GM12878 (cell line): ENCODE measurements around the gene PAM16.

ENCODE experiments used
- ATF7 ChIP-seq: fragments of 450-650 bp; IDR thresholded peaks from 2 replicates; pipeline ENCODE4 v1.6.1; 2016; ENCODE audit warnings: low read depth, mild to moderate bottlenecking
- BRCA1 ChIP-seq: IDR thresholded peaks from 2 replicates; pipeline ENCODE4 v1.6.1; 2011; ENCODE audit warnings: low read depth, low read length, improper control_type of control experiment
- CHD1 ChIP-seq: IDR thresholded peaks from 2 replicates; pipeline ENCODE4 v1.6.1; 2012; ENCODE audit warnings: low read depth, low read length, improper control_type of control experiment
- EP300 ChIP-seq, 2 experiments: fragments of 150-350 bp in 1 of 2; IDR thresholded peaks; 2 replicates each; pipeline ENCODE4 v1.6.1; 2011 to 2012; ENCODE audit warnings: low read depth in 2 of 2, low read length in 2 of 2, borderline replicate concordance in 1 of 2, improper control_type of control experiment in 1 of 2, inconsistent platforms in 1 of 2; ENCODE audit not compliant: control insufficient read depth in 1 of 2
- EZH2 ChIP-seq: IDR thresholded peaks from 2 replicates; pipeline ENCODE4 v1.6.1; 2012; ENCODE audit warnings: low read depth, mild to moderate bottlenecking, control low read depth, inconsistent platforms, low read length, borderline replicate concordance; ENCODE audit not compliant: control insufficient read depth
- NR2C2 ChIP-seq: IDR thresholded peaks from 2 replicates; pipeline ENCODE4 v1.6.1; 2011; ENCODE audit warnings: borderline replicate concordance, low read depth; ENCODE audit not compliant: control insufficient read depth, insufficient read length
- NRF1 ChIP-seq: conservative IDR thresholded peaks from 2 replicates; pipeline ENCODE4 v1.6.1; 2011; ENCODE audit warnings: mild to moderate bottlenecking, low read depth, low read length, improper control_type of control experiment
- POLR2AphosphoS5 ChIP-seq: IDR thresholded peaks from 2 replicates; pipeline ENCODE4 v1.6.1; 2011; ENCODE audit warnings: mild to moderate bottlenecking, low read length, inconsistent platforms
- TF ChIP-seq, protein P1 (sequence below), 3 experiments: IDR thresholded peaks in 2 of 3; conservative IDR thresholded peaks in 1 of 3; 2 replicates each; pipeline ENCODE4 v1.5.1; 2011; ENCODE audit warnings: low read depth in 3 of 3, low read length in 3 of 3, mild to moderate bottlenecking in 3 of 3, control low read depth in 2 of 3, moderate library complexity in 2 of 3, inconsistent platforms in 1 of 3, mixed read lengths in 1 of 3; ENCODE audit not compliant: control insufficient read depth in 2 of 3, insufficient read depth in 1 of 3; ENCODE audit errors: extremely low read depth in 1 of 3
- TF ChIP-seq, protein P2 (sequence below): IDR thresholded peaks from 2 replicates; pipeline ENCODE4 v1.6.1; 2011; ENCODE audit warnings: borderline replicate concordance, low read depth, mild to moderate bottlenecking, moderate library complexity, low read length; ENCODE audit not compliant: insufficient read depth, poor library complexity, severe bottlenecking
- TF ChIP-seq, protein P3 (sequence below): IDR thresholded peaks from 2 replicates; pipeline ENCODE4 v1.6.1; 2012; ENCODE audit warnings: low read depth, low read length, improper control_type of control experiment
- TF ChIP-seq, protein P4 (sequence below): IDR thresholded peaks from 2 replicates; pipeline ENCODE4 v1.6.1; 2012; ENCODE audit warnings: low read length, inconsistent platforms

DNA sequence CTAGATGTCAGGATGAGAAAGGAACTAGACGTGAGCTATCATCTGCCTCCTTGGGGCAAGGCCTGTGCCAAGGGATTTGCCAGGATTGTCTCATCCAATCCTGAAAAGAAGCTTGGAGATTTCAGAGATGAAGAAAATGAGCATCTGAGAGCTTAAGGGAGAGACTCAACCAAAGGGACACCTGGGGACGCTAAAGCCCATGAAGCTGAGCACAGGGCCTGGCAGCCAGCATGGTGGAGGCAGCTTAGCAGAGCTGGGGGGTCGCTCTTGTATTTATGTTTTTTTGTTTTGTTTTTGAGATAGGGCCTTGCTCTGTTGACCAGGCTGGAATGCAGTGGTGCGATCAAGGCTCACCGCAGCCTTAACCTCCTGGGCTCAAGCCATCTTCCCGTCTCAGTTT is 53.6 kb downstream of the PAM16 start:
- TF ChIP-seq, protein P1, sequence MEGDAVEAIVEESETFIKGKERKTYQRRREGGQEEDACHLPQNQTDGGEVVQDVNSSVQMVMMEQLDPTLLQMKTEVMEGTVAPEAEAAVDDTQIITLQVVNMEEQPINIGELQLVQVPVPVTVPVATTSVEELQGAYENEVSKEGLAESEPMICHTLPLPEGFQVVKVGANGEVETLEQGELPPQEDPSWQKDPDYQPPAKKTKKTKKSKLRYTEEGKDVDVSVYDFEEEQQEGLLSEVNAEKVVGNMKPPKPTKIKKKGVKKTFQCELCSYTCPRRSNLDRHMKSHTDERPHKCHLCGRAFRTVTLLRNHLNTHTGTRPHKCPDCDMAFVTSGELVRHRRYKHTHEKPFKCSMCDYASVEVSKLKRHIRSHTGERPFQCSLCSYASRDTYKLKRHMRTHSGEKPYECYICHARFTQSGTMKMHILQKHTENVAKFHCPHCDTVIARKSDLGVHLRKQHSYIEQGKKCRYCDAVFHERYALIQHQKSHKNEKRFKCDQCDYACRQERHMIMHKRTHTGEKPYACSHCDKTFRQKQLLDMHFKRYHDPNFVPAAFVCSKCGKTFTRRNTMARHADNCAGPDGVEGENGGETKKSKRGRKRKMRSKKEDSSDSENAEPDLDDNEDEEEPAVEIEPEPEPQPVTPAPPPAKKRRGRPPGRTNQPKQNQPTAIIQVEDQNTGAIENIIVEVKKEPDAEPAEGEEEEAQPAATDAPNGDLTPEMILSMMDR (IDR thresholded peaks at IDR 0.05 in 2 of 3, conservative IDR thresholded peaks at IDR 0.05 in 1 of 3; ENCODE audit: control insufficient read depth in 2 of 3, extremely low read depth in 1 of 3, insufficient read depth in 1 of 3, low read depth in 3 of 3, low read length in 3 of 3), result no peak
- TF ChIP-seq NRF1 (no peak), NR2C2 (no peak), BRCA1 (no peak), CHD1 (no peak), POLR2AphosphoS5 (no peak), EZH2 (no peak), ATF7 (no peak), EP300 (IDR thresholded peaks at IDR 0.05; ENCODE audit: borderline replicate concordance in 1 of 2, control insufficient read depth in 1 of 2, low read depth in 2 of 2, low read length in 2 of 2) (no peak)
- TF ChIP-seq, protein P2, sequence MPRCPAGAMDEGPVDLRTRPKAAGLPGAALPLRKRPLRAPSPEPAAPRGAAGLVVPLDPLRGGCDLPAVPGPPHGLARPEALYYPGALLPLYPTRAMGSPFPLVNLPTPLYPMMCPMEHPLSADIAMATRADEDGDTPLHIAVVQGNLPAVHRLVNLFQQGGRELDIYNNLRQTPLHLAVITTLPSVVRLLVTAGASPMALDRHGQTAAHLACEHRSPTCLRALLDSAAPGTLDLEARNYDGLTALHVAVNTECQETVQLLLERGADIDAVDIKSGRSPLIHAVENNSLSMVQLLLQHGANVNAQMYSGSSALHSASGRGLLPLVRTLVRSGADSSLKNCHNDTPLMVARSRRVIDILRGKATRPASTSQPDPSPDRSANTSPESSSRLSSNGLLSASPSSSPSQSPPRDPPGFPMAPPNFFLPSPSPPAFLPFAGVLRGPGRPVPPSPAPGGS, result no peak
- TF ChIP-seq, protein P3, sequence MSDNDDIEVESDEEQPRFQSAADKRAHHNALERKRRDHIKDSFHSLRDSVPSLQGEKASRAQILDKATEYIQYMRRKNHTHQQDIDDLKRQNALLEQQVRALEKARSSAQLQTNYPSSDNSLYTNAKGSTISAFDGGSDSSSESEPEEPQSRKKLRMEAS, result no peak
- TF ChIP-seq, protein P4, sequence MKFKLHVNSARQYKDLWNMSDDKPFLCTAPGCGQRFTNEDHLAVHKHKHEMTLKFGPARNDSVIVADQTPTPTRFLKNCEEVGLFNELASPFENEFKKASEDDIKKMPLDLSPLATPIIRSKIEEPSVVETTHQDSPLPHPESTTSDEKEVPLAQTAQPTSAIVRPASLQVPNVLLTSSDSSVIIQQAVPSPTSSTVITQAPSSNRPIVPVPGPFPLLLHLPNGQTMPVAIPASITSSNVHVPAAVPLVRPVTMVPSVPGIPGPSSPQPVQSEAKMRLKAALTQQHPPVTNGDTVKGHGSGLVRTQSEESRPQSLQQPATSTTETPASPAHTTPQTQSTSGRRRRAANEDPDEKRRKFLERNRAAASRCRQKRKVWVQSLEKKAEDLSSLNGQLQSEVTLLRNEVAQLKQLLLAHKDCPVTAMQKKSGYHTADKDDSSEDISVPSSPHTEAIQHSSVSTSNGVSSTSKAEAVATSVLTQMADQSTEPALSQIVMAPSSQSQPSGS, result no peak
